SH-SY5Y (cell line): Measurements from ENCODE around the gene ARL6IP6.

ENCODE experiments used
- GATA2 ChIP-seq: IDR thresholded peaks from 2 replicates; pipeline ENCODE4 v1.6.1; 2011; ENCODE audit warnings: mild to moderate bottlenecking, low read depth, low read length
- GATA3 ChIP-seq: IDR thresholded peaks from 2 replicates; pipeline ENCODE4 v1.6.1; 2011; ENCODE audit warnings: low read depth, mild to moderate bottlenecking, low read length, moderate library complexity

DNA sequence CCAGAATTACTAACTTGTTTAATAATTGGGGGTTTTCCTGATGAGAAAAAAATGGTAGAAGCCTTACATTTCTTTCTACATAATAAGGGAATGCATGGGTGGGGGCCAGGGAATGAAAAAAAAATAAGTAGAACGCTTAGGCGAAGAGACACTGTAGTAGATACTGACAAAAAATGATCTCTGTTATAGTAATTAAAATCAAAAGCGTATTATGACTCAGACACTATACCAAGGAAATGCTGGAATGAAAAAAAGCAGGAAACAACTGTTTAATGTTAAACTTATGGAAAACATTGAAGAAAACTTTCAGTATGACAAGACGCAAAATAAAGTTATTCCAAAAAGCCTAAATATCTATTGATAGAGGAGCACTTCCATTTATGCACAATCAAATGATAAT is 44.1 kb upstream of the ARL6IP6 start:
- TF ChIP-seq GATA3 = no peak
- no peak for TF ChIP-seq GATA2
